ENCODE results near the gene GALNT10. TPM values are rescaled to one million over a fixed set of nuclear protein-coding genes. Genes with fewer than 3 reads are reported as not detected.

GALNT10 gene
- total and polyA plus RNA-seq, 12 donors, result 3.1 to 19.0 (median 11.7) TPM

- no peaks in the 10 kb centered on the region for H3K9me3 ChIP-seq
- WGBS, 2 donors, result 77 to 81% methylated on average over 2 of the region's 2 CpGs
- H3K27me3 ChIP-seq, result no peaks in the 10 kb centered on the region
- ATAC-seq, result peak in 7 of 8 donors; percentile 38 to 73 (median 66)
- DNase-seq, result no peak
- H3K4me1 ChIP-seq, result peaks cover 0 to 12% (median 4%) of the 10 kb centered on the region in 9 donors
- intact Hi-C loops (cut with DNase I), result no loop called here
- H3K36me3 ChIP-seq, result no peaks in the 10 kb centered on the region
- no peak overlapping the region for H3K27ac ChIP-seq
- TF ChIP-seq, protein P1, sequence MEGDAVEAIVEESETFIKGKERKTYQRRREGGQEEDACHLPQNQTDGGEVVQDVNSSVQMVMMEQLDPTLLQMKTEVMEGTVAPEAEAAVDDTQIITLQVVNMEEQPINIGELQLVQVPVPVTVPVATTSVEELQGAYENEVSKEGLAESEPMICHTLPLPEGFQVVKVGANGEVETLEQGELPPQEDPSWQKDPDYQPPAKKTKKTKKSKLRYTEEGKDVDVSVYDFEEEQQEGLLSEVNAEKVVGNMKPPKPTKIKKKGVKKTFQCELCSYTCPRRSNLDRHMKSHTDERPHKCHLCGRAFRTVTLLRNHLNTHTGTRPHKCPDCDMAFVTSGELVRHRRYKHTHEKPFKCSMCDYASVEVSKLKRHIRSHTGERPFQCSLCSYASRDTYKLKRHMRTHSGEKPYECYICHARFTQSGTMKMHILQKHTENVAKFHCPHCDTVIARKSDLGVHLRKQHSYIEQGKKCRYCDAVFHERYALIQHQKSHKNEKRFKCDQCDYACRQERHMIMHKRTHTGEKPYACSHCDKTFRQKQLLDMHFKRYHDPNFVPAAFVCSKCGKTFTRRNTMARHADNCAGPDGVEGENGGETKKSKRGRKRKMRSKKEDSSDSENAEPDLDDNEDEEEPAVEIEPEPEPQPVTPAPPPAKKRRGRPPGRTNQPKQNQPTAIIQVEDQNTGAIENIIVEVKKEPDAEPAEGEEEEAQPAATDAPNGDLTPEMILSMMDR (IDR thresholded peaks at IDR 0.05), result no peak
- H3K4me3 ChIP-seq, result no peak overlapping the region
Observed at GRCh38 chr5:154168395-154168794, 22.1 kb upstream of the GALNT10 start.

GRCh38 chr5:154172785-154173184, 17.7 kb upstream of the GALNT10 start:
- no peak overlapping the region for H3K4me3 ChIP-seq
- peaks cover 0 to 14% (median 5%) of the 10 kb centered on the region in 9 donors for H3K4me1 ChIP-seq
- no peaks in the 10 kb centered on the region for H3K9me3 ChIP-seq
- H3K27ac ChIP-seq, result no peak overlapping the region
- no peak for ATAC-seq
- TF ChIP-seq, protein P1 (IDR thresholded peaks at IDR 0.05), result no peak
- no peak for DNase-seq
- H3K36me3 ChIP-seq, result no peaks in the 10 kb centered on the region
- intact Hi-C loops (cut with DNase I), result loop anchor here in 1 of 10 donors (10.0 kb wide), 1 partner anchor 198 kb away; no protein-coding TSS in a partner anchor
- no peaks in the 10 kb centered on the region for H3K27me3 ChIP-seq
- WGBS, 2 donors, result 96 to 98% methylated on average over 2 of the region's 2 CpGs

GRCh38 chr5:154174091-154174490, 16.4 kb upstream of the GALNT10 start:
- Histone ChIP-seq H3K27me3 (no peaks in the 10 kb centered on the region), H3K4me3 (no peak overlapping the region), H3K27ac (no peak overlapping the region), H3K9me3 (no peaks in the 10 kb centered on the region), H3K4me1 (peaks cover 0 to 10% (median 0%) of the 10 kb centered on the region in 9 donors), H3K36me3 (no peaks in the 10 kb centered on the region)
- TF ChIP-seq, protein P1 (IDR thresholded peaks at IDR 0.05), result no peak
- intact Hi-C loops (cut with DNase I), result loop anchor here in 1 of 10 donors (10.0 kb wide), 1 partner anchor 199 kb away; no protein-coding TSS in a partner anchor
- ATAC-seq (no peak), DNase-seq (no peak)
- WGBS, 2 donors, result 88% methylated on average over 1 of the region's 1 CpG

DNA sequence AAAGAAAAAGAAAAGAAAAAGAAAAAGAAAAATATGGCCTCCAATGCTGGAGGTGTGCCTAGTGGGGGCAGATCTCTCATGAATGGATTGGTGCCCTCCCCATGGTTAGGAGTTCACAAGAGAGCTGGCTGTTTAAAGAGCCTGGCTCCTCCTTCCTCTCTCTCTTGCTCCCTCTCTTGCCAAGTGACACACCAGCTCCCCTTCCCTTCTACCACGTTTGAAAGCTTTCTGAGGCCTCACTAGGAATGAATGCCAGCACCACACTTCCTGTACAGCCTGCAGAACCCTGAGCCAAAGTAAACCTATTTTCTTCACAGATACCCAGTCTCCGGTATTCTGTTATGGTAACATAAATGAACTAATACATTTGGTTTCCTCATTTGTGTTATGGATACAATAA, 14.4 kb upstream of the GALNT10 start:
- no peaks in the 10 kb centered on the region for H3K27me3 ChIP-seq
- DNase-seq (no peak), ATAC-seq (peak in 5 of 8 donors; percentile 26 to 72 (median 49))
- WGBS, 2 donors, result 19 to 29% methylated on average over 2 of the region's 2 CpGs
- H3K9me3 ChIP-seq, result no peaks in the 10 kb centered on the region
- intact Hi-C loops (cut with DNase I), result loop anchor here in 5 of 10 donors (2.0 to 10.0 kb wide), 4 partner anchors 104 to 204 kb away; no protein-coding TSS in a partner anchor
- H3K4me3 ChIP-seq, result no peak overlapping the region
- TF ChIP-seq, protein P1 (IDR thresholded peaks at IDR 0.05), result no peak
- H3K36me3 ChIP-seq, result no peaks in the 10 kb centered on the region
- H3K4me1 ChIP-seq, result peaks cover 0 to 10% (median 0%) of the 10 kb centered on the region in 9 donors
- H3K27ac ChIP-seq, result no peak overlapping the region

All from heart right ventricle (tissue), 16 donors.